Omental fat pad (tissue), 4 donors: Measurements from ENCODE around the gene CYP27B1. TPM values are rescaled to one million over a fixed set of nuclear protein-coding genes. Genes with fewer than 3 reads are reported as not detected.
A peak's percentile ranks its signal among the peaks of the same experiment; 100 is the strongest.

Experiments used
- ATAC-seq: fragments of 150-250 bp; one replicate; pipeline ENCODE4 v1.9.1; 2016; ENCODE audit warnings: mild to moderate bottlenecking, moderate library complexity; ENCODE audit not compliant: low FRiP score
- DNase-seq: peaks from one replicate; pipeline ENCODE4 v3.0.0-alpha.2; 2019; ENCODE audit warnings: low spot score
- total RNA-seq, 4 donors: library from RNA; depleted of rRNA; stranded (reverse); fragments of >200 nt; gene quantifications; one replicate each; pipeline ENCODE4 v1.1.0, GENCODE V29; 2016
- TF ChIP-seq, protein P1 (sequence below), 3 donors: fragments of 450-650 bp; IDR thresholded peaks; one replicate each; pipeline ENCODE4 v1.5.1; 2016 to 2017; ENCODE audit warnings: antibody characterized with exemption in 3 of 3, mild to moderate bottlenecking in 3 of 3, moderate library complexity in 2 of 3

CYP27B1 gene
- total RNA-seq, 4 donors from 2014 or later = 0.19 to 5.6 (median 2.8) TPM; not detected in 1

DNA sequence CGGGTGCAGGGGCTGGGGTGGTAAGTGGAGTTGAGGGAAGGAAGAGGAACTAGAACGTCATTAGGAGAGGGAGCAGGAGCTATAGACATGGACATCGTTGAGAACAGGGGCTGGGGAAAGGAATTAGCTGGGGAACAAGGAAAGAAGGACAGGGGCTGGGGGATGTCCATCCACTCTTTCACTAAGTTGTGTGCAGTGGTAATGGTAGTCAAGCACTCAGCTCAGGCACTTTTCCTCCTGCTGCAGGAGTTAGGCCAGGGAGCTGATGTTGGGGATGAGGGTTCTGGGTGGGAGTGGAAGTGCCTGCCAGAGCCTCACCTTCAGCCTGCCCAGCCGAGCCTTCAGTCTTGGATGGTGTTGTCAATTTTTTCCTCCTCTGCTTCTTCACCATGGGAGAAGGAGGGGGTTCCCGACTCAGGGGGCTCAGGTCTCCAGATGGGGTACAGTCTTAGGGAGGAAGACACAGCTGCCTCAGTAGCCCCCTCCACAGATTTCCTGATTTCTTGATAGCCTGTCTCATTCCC lies 37.5 kb downstream of the CYP27B1 start:
- no peak for DNase-seq
- ATAC-seq = no peak

DNA sequence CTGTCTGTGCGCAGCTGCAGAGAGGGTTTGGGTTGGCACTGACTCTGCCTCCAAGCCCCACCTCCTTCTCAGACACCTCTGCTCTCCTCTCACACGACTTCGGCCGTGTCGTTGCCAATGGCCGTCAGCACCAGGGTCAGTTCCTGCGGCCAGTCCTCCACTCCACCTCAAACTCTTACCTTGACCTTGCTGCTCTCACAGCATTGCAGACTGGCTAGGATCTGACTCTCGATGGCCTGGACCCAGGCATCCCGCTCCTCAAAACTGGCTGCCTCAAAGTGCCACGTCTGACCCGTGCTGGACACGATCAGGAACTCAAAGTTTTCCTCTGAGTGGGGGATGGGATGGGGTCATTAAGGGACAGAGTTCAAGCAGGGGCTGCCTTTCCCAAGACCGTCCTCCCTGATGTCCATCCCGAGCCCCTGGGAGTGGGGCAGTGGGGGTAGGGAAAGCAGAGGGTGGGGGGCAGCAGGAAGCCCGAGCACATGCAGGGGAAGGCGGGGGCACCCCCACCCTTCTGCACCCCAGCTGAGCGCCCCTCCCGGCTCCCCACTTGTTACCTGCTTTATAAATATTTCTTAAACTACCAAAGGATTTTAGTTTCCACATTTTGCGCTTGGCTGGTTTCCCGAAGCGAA lies 39.0 kb downstream of the CYP27B1 start:
- TF ChIP-seq, protein P1, sequence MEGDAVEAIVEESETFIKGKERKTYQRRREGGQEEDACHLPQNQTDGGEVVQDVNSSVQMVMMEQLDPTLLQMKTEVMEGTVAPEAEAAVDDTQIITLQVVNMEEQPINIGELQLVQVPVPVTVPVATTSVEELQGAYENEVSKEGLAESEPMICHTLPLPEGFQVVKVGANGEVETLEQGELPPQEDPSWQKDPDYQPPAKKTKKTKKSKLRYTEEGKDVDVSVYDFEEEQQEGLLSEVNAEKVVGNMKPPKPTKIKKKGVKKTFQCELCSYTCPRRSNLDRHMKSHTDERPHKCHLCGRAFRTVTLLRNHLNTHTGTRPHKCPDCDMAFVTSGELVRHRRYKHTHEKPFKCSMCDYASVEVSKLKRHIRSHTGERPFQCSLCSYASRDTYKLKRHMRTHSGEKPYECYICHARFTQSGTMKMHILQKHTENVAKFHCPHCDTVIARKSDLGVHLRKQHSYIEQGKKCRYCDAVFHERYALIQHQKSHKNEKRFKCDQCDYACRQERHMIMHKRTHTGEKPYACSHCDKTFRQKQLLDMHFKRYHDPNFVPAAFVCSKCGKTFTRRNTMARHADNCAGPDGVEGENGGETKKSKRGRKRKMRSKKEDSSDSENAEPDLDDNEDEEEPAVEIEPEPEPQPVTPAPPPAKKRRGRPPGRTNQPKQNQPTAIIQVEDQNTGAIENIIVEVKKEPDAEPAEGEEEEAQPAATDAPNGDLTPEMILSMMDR (IDR thresholded peaks at IDR 0.05) = no peak
- DNase-seq (no peak), ATAC-seq (no peak)

More for the DNA sequence above, 37.5 kb downstream of the CYP27B1 start:
- TF ChIP-seq, protein P1 (IDR thresholded peaks at IDR 0.05) = no peak

DNA sequence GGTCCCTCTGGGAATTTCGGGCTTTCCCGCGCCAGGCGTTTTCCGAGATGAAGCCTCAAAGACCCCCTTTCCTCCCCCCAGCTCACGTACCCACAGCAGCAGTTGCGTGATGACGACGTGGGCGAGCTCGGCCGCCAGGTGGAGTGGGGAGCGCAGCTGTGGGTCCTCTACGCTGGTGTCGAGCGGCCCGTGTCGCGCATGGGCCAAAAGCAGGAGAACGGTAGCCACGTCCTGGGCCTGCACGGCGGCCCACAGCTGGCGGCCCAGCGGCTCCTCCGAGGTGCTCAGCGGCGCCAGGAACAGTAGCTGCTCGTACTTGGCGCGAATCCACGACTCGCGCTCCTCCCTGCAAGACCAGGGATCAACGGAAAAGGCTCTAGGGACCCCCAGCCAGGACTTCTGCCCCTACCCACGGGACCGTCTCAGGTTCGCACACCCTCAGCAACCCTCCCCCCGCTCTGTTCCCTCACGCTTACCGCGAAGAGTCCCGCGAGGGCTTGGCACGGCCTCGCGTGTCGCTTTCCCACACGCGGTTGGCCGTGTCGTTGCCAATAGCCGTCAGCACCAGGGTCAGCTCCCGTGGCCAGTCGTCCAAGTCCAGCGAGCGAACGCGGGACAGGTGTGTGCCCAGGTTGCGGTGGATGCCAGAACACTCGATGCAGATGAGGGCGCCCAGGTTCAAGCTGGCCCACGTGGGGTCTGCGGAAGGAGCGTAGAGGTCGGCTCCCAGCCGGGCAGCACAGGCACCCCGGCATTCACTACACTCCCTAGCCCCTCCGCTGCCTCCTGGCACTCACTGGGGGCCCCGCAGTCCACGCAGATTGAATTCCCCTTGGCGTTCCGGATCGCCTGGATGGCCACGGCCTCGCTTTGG lies 39.8 kb downstream of the CYP27B1 start:
- ATAC-seq = peak; percentile 19
- TF ChIP-seq, protein P1 (IDR thresholded peaks at IDR 0.05) = no peak
- no peak for DNase-seq

DNA sequence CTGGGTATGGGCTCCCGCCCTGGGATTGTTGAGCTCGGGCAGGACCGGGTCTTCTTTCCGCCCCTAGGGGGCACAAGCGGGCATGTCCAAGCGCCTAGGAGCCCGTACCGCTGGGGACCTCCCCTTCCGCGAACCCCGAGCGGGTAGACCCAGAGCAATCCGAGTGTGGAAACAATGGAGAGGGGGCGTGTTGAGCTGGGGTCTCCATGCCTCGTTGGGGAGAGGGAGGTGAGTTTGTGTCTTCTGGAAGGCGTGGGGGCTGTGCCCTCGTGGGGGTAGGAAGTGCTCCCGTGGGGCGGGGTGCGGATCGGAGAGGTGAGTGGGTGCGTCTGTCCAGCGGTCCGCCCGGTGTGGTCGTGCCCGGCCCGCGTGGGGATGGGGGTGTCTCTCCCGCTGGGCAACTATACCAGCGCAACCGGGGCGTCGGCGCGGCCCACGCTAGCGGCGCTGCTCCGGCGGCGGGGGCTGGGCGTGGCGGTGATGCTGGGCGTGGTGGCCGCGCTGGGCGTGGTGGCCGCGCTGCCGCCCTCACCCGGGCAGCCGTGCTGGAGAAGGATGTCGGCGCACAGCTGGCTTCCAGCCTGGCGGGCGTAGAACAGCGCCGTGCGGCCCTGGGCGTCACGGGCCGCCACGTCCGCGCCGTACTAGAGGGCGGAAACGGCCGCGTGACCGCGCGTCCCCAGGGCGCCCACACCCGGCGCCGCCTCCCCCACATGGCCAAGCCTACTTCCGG lies 40.6 kb downstream of the CYP27B1 start:
- ATAC-seq = peak; percentile 78
- TF ChIP-seq, protein P1 (IDR thresholded peaks at IDR 0.05) = peak in 1 of 3 donors; percentile 26
- DNase-seq = no peak

DNA sequence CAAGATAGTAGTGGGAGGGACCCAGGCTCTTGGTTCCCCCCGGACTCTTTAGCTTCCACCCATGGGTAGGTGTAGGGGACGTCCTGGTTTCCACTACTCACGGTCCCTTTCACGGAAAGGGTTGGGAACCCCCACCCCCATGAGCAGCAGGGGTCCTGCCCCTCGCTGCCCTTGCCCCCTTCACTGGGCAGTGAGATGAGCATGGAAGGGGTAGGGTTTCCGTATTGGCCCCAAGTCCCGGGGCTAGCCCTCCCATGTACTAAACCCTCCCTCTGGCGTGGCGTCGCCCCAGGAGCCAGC lies 41.1 kb downstream of the CYP27B1 start:
- TF ChIP-seq, protein P1 (IDR thresholded peaks at IDR 0.05) = no peak
- ATAC-seq = no peak
- DNase-seq = no peak

DNA sequence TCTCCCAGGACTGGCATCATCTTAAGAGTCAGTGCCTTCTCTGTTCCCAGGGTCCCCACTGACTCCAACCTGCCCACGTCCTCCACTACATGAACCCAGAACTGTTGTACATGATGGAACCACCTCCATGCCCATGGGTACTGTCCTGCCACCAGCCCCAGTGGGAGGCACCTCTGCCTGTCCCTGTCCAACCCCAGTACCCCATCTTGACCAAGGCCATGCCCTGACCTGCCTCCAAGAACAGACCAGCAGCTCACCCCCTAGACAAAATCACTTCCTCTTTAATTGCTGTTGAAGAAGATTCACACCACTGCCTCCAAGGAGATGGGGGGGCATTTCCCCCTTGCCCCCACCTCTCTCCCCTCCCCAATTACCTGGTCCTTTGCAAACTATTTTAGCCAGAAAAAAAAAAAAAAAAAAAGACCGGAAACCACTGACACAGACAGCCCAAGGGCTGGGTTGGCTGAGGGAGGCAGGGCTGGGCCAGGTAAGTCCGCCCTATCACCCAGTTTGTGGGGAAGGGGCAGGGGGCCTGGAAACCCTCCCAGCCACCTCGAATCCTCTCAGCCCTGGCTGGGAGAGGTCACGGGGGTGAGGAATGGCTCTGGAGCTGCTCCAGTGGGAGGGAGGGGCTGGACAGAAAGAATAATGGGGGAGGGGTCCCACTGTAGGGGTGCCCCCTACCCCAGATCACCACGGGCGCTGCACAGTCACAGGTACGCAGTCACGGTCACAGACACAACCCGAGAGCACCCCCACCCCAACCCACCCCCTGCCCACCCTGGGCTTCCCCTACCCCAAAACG lies 41.7 kb downstream of the CYP27B1 start:
- no peak for ATAC-seq
- TF ChIP-seq, protein P1 (IDR thresholded peaks at IDR 0.05) = no peak
- DNase-seq = no peak
